GM19238 (cell line): ENCODE measurements around the gene SHH.

Experiments used
- DNase-seq: peaks from one replicate; pipeline ENCODE4 v3.0.0; 2011; ENCODE audit warnings: low spot score; ENCODE audit not compliant: insufficient read length

SHH gene

DNA sequence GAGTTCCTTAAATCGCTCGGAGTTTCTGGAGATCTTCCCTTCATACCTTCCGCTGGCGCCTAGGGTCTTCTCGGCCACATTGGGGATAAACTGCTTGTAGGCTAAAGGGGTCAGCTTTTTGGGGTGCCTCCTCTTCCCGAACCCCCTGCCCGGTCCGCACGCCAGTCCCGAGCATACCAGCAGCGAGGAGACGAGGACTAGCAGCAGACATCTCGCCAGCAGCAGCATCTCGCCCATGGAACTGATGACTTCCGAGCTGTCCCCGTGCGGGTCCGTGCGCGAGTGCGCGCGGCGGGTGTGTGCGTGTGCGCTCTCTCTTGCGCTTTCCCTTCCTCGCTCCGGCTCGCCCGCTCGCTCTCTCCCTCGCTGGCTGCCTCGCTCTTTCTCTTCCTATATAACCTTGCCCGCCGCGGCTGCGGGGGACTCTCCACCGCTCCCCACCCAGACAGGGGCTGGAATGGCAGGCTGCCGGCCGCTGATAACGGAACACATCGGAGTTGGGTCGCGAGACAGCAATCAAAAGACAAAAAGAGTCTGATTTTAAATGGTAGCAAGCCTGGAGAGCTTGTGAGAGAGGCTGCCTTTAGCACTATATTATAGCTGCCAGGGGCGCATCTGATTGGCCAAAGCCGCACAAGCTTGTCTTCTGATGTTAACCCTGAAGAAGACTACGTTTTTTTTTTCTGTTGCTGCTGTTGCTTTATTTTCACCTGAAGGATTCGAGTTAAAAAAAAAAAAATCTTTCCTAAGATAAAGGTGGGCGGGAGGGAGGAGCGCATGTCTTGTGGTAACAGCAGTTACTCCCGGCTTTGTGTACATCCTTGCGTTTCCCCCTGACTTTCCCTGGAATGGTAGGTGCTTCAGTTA is at the start of gene SHH:
SHH (minus strand) TSS at position 569 of the 867 bp plus-strand sequence; CDS start at position 228, 341 bp downstream.
- DNase-seq: no peak

DNA sequence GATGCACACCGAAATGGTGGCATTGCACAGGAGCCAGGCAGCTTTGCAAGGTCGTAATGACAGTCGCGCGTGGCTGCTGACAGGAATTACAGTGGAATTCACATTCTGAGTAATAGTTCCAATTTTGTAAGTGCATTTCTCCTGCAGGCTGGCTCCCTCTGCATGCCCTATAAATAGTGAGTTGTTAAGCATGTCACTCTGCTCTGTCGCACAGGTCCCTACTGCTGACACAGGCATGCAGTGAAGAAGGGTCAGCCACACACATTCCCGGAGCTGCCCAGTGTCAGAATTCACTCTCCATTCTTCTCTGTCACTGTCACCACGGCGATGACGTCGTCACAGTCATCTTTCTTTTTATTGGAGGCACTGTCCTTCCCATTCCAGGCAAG is 49.2 kb upstream of the SHH start:
- DNase-seq: no peak

DNA sequence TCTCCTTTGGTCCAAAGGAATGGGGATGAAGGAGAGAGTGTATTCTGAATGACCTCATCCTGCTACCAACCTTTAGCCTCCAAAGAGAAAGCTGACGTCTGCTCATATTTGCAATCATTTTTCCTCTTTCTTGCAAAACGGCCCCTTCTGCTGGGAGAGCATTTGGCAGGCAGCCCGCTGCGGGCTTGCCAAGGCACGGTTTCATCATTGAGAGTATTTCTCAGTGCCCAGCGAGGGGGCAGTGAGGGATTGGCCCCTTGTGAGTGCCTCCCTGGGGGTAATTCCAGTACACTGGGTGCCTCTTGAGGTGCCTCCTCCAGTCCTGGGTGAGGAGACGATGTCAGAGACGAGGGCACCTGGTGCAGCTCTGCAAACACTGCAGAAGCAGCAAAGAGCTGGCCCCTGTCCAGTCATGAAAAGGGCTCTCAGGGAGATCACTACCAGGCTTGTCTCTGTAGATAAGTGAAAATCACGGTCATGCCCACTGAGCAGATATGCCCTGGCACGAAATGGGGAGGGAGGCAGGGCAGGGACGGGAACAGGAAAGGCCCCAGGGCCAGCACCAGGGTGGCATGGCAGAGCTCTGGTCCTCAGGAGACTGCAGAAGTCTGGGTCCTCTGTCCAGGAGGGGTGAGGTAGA is 48.7 kb upstream of the SHH start:
- no peak for DNase-seq

DNA sequence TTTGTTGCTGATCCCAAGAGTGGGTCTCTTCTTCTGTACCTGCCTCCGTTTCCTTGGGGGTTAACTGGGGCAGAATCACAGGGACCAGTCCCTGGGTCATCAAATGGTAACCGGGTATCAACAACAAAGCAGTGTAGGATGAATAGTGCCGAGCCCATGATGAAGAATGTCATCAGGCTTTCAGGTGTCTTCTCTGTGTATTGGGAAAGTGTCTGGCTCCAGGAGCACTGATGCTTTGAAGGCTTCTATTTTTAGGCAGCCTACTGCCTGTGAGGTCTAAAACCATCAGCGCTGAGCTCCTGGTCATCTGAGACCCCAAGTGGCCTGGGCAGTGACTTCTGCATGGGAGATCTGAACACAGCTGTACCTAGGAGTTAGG is 48.2 kb upstream of the SHH start:
- no peak for DNase-seq

DNA sequence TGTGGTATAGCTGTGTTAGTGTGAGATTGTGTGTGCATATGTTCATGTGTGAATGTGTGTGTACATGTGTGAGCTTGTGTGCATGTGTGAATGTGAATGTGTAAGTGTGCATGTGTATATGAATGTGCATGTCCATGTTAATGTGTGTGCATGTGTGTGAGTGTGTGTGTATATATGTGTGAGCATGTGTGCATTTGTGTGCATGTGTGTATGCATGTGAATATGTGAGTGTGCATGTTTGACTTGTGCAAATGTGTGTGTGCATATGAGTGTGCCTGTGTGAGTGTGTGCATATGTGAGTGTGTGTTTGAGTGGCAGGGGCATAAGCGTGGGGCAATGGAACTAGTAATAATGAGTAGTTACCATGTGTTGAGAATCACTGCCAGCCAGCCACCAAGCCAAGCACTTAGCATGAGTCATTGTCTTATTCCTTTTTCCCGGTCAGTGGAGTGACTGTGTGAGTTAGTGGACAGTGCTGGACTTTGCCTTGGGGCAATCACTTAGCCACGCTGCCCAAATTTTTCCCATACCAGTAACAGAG is 46.3 kb upstream of the SHH start:
- no peak for DNase-seq

DNA sequence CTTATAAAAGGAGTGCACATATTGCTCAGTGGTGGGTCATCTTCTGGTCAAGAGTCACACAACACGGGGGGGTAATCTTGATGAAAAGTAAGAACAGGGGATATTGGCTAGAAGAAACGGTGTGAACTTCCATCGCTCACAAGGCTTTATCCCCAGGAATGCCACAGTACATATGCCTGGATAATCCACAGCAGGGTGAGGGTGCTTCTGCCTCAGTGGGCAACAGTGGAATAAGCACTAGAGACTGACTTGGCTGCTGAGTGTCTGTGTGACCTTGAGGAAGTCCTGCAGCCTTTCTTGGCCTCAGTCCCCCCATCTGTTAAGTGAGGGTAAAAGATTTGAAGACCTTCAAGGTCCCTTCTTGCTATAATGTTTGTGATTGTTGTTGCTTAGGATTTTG is 44.9 kb upstream of the SHH start:
- DNase-seq: no peak

DNA sequence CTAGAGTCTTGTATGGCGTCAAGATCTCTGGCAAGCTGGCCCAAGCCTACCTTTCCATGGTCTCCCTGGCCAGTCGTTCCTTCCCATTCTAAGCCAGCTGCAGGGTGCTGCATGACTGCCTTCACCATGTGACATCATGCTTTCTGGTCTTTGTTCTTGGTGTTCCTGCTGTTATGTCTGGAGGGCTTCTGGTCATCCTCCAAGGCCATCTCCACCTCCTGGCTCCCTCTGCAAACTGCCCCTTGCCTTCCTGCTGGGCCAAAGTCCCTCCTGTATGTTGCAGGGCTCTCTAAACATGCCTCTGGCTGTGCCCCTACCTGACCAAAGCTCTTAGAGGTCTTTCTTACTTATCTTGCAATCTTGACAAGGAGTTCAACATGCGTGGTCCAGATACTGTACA is 44.4 kb upstream of the SHH start:
- no peak for DNase-seq

DNA sequence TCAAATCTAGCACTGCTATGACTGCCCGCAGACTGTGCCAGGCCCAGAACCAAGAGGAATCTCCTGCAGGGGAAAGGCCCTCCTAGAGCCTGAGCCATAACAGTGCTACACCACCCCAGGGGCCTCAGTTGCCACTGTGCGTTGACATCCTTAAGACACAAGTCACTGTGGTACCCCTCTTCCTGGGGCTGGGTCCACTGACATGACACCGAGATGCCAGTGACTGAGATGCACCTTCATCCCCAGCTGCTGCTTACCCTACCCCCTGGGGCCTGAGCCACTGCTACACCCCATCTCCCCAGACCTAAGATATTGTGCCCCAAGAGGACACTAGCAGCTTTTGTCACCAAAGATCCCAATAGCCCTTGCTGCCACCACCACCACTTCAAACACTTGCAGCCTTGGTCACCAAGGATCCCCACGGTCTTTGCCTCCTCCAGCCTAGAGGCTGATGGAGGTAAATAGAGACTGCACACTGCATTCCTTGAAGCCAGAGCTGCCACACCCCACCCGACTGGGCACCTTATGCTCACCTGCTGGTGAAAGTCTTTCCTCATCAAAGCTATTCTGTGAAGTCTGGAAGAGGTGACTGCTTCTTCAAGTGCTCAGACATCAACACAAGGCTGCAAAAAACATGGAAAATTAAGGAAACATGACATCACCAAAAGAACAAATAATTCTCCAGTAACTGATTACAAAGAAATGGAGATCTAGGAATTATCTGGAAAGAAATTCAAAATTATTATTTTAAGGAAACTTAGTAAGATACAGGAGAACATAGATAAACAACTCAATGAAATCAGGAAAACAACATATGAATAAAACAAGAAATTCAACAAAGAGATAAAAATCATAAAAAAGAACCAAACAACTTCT is 40.4 kb upstream of the SHH start:
- no peak for DNase-seq

DNA sequence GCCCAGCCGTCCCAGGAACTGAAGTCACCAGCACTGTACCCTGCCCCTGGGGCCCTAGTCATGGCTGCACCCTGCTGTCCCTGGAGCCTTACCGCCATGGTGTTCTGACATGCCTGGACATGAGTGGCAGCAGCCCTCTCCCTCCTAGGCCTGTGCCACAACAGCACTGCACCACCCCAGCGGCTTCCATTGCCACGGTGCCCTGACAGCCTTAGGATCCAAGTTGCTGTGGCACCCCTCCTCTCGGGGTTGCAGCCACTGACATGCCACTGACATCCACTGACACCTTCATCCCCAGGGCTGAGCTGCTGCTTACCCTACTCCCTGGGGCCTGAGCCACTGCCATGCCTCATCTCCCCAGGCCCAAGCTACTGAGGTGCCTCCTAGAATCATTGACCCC is 39.6 kb upstream of the SHH start:
- DNase-seq: no peak

DNA sequence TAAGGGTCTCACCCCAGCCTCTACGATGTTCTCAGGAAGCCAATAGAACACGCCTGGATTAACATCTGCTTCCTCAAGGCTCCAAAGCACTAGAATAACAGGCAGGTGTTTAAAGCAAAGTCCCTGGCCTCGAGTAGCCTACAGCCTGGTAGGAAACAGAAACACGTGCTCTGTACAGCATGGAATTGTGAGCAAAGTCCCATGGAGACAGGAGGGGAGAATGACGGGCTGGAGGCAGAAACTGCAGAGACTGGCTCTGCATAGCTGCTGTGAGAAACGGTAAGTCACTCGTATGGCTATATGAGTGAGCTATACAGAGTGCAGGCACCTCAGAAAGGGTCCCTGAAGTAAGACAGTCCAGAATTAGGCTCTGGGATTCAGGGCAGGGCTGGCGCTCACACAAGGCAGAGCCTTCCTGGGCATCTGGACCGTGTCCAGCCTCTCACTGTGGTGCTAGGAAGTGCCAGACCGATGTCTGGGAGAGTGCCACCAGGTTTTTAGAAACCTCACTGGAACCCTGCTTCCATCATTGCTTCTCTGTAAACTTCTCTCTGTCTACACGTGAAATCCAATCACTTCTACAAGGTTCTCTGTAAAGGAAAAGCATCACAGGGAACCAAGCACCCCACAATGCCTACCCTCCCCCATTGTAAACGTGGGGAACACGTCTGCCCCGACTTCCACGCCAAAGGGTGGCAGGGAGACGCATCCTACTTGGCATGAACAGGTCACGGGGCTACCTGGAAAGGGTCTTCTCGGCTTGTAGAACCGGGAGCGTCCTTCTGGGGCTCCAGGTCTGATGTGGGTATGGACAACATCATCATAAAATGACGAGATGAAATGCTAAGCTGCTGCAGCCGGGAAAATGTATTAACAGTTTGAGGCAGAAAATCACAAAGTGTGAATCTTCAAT is 38.8 kb upstream of the SHH start:
- no peak for DNase-seq

DNA sequence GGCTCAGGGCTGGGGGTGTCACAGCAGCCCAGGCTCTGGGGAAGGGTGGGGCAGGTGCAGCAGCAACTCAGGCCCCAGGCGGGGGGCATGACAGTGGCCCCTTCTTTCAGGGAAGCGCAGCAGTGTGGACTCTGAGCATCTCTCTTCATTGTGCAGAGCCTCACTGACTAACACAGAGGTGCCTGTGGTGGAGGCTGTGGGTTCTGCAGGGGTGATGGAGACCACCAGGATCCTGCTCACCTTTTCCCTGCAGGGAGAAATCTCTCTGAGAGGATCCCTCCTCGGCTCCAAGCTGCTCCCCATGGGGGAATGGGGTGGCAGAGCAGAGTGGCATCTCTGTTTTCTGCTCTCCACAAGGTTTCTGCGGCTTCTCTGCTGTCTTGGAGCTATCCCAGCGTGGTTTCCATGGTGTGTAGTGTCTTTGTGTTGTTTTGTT is 37.8 kb upstream of the SHH start:
- no peak for DNase-seq

DNA sequence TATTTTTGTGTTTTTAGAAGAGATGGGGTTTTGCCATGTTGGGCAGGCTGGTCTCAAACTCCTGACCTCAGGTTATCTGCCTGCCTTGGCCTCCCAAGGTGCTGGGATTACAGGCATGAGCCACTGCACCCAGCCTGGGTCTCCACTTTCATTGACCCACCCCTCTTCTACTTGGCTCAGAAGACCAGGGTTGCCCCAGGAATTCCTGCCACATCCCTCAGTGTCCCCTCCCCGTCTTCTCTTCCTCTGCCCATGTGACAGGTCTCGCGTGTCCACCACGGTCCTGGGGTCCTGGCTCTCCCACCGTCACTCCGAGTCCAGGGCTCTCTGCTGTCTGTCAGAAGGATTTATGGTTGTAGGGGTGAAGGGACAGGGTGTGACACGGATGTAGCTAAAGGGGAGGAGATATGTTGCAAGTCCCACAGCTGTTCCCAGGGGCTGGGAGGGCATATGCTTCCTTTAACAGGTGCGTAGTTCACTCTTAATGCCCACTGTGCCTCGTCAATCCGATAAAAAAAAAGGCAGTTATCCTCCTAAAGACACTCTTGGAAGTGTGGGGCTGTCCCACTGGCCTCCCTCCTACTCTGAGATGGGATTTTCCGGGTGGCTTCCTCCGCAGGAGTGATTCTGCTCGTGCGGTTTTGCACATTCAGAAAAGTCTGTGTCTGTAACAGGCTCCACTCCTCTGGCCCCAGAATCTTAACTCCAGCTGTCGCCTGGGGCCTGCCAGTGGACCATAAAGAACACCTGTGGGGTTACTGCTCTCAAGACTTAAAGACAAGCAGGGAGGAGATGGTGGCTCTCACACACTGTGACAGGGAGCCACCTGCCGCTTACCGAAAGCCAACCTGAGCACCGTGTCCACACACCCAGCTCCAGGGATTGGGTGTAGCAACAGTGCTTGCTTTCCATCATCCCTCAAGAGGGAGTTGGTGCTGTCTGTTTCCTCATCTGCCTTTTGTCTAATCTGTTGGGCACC is 36.7 kb upstream of the SHH start:
- no peak for DNase-seq

DNA sequence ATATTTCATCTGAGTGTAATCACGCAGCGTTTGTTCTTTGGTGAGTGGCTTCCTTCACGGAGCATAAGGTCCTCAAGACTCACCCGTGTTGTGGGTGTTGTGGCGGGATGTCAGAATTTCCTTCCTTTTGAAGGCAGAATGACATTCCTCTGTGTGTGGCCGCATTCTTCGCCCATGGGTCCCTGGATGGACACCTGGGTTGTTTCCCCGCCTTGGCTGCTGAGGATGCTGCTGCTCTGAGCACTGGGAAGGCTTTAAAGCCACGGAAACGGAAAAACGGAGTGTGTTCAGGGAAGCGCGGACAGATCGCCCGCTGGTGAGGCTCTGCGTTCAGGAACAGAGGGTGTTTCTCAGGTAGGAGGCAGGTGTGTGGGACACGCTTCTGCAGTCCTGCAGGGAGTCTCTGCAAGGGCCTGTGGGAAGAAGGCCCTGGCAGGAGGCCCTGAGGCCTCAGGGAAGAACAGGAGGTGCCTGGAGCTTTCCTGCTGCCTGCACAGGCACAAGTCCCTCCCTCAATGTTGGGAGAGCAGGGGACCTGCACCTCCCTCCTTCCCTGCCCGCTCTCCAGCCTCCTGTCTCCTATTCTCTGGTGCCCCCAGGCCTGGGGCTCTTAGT is 35.7 kb upstream of the SHH start:
- no peak for DNase-seq

DNA sequence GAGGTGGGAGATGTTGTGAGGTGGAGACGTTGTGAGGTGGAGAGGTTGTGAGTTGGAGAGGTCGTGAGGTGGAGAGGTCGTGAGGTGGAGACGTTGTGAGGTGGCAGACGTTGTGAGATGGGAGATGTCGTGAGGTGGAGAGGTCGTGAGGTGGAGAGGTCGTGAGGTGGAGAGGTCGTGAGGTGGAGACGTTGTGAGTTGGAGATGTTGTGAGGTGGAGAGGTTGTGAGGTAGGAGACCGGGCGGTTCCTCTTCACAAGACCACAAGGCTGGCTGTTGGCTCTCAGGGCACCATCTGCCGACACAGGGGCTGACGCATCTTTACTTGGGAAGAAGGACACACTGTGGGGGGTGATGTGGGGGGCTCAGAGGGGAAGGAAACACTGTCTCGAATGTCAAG is 34.7 kb upstream of the SHH start:
- no peak for DNase-seq

DNA sequence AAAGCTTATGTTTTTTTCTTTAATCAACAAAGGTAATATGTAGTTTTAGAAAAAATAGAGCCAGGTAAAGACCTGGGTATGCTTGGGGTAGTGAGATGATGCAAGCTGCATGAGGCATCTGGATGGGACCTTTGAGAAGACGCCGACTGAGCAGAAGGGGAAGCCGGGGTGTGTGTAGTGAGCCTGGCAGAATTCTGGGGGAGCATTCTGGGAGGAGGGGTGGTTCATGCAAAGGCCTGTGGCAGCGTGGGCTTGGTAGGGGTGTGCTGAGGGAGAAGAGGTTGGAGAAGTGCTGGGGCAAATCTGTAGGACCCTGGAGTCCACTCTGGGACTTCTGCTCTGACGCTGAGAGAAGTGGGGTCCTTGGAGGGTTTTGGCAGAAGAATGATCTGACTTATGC is 33.9 kb upstream of the SHH start:
- DNase-seq: no peak

DNA sequence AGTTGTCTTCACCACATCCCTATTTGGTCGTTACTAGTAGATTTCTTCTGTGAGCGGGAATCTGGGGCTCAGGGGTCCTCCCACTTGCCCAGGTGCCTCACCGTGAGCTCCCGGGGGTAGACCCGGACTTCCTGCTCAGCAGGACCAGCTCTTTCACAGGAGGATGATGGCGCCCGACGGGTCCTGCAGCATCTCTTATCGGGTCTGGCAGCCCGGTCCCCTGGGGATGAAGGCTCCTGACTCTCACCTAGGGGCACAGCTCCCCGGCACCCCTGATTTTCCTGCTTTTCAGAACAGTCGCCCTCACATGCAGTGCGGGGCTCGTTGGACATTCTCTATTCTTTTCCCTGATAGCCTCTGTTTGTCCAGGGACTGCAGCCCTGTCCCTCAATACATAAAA is 33.0 kb upstream of the SHH start:
- DNase-seq: no peak

DNA sequence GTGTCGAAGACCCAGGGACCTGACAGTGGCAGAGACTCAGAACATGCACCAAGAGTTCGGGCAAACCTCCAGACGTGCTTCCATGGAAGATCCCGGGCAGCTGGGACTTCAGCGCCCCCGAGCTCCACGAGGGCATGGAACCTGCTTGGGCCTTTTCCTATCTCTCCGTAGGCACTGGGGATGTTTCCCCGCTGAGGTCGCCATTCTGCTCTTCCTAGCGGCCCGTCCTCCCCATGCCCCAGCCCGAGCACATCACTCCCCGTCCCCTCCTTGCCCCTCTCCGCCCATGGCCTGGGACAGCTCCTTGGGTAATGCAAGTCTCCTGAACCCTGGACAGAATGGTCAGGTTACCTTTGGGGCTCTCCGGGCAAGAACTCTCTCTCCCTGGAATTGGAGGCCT is 32.3 kb upstream of the SHH start:
- no peak for DNase-seq

DNA sequence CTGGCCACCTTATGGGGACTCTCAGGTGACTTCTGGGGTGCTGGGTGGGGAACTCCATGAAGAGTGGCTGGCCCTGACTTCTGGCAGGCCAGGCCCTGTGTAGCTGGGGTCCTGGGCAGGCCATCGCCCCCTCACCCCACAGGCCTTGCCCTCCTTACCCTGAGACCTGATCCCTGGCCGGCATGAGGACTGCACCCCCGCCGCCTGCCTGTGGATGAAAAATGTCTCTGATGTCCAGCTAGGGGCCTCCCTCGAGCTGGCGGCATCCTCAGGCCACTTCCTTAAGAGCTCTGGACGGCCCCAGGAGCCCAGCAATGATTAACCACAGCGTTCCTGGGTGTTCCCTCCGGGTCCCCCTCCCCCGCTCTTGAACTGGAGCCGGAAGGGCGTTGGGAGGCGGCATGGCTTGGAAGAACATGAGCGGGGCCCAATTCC is 31.8 kb upstream of the SHH start:
- no peak for DNase-seq

DNA sequence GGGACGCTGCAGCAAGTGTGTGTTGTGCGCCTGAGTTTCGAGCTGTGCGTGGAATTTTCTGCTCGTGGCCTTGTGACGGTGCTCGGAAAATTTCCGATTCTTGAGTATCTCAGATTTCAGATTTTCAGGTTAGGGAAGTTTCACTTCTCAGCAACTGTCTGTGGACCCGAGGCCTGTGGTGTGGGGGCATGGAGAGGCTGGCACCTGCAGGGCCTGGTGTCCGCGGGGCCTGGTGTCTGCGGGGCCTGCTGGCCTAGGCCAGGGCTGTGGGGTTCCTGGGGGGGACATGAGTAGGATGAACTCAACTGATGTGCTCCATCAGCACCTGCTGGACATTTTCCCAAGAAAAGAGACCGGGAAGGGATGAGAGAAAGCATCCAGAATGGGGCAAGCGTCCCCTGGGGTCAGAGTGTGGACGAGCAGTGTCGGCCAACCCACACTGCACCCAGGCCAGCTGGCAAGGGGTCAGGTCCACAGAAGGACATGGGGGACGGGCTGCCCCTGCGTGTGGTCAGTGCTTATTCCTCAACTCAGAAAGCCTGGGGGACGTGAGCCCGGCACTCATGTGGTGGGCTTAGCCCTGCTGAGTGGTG is 31.3 kb upstream of the SHH start:
- DNase-seq: no peak
